HFFc6 (cell line): Measurements from ENCODE around the gene INTS15. TPM values are rescaled to one million over a fixed set of nuclear protein-coding genes. Genes with fewer than 3 reads are reported as not detected.
A peak's percentile ranks its signal among the peaks of the same experiment; 100 is the strongest.

ENCODE experiments used
- DNase-seq: peaks from one replicate; pipeline ENCODE4 v3.0.0-alpha.2; 2018
- H3K27ac Mint-ChIP-seq: 2 replicates; pipeline ENCODE4 v1.8.0; 2020; ENCODE audit warnings: mild to moderate bottlenecking, mixed read lengths
- H3K27me3 Mint-ChIP-seq: 2 replicates; pipeline ENCODE4 v1.8.0; 2021; ENCODE audit warnings: mild to moderate bottlenecking, moderate library complexity, mixed read lengths; ENCODE audit not compliant: insufficient read depth
- H3K36me3 Mint-ChIP-seq: 2 replicates; pipeline ENCODE4 v1.8.0; 2021; ENCODE audit warnings: low read depth, mixed read lengths
- H3K4me1 Mint-ChIP-seq: 2 replicates; pipeline ENCODE4 v1.8.0; 2020; ENCODE audit warnings: low read depth, mixed read lengths
- H3K4me3 Mint-ChIP-seq: 2 replicates; pipeline ENCODE4 v1.8.0; 2020; ENCODE audit warnings: mild to moderate bottlenecking, moderate library complexity, mixed read lengths
- H3K9me3 Mint-ChIP-seq: 2 replicates; pipeline ENCODE4 v1.8.0; 2020; ENCODE audit warnings: mild to moderate bottlenecking, mixed read lengths
- total RNA-seq, 6 experiments: library from RNA; stranded (reverse); fragmentation: NEBNext Ultra II Directional; extraction: Animal tissue kit (Norgen Biotek cat#: 25700); gene quantifications; 2 replicates in 1 of 6; 3 replicates in 5 of 6; pipeline ENCODE4 v1.2.3, GENCODE V29; 2021
- TF ChIP-seq, protein P1 (sequence below): fragments of 200-600 bp; sonication (generic); IDR thresholded peaks from 2 replicates; pipeline ENCODE4 v1.5.0; 2021; ENCODE audit warnings: antibody characterized with exemption, mild to moderate bottlenecking

The INTS15 gene
- total RNA-seq, 6 experiments from 2014 or later: 14.9 to 17.9 (median 17.4) TPM

GRCh38 chr7:6590645-6591110 lies 857 bp downstream of the INTS15 start:
- H3K27ac Mint-ChIP-seq: peak overlapping the region; percentile 54
- peaks cover 6% of the 10 kb centered on the region for H3K4me1 Mint-ChIP-seq
- no peaks in the 10 kb centered on the region for H3K9me3 Mint-ChIP-seq
- peaks cover 7% of the 10 kb centered on the region for H3K36me3 Mint-ChIP-seq
- H3K4me3 Mint-ChIP-seq: peak overlapping the region; percentile 93
- no peak for DNase-seq
- H3K27me3 Mint-ChIP-seq: no peaks in the 10 kb centered on the region; the same call in none of the 2 replicates
- TF ChIP-seq, protein P1, sequence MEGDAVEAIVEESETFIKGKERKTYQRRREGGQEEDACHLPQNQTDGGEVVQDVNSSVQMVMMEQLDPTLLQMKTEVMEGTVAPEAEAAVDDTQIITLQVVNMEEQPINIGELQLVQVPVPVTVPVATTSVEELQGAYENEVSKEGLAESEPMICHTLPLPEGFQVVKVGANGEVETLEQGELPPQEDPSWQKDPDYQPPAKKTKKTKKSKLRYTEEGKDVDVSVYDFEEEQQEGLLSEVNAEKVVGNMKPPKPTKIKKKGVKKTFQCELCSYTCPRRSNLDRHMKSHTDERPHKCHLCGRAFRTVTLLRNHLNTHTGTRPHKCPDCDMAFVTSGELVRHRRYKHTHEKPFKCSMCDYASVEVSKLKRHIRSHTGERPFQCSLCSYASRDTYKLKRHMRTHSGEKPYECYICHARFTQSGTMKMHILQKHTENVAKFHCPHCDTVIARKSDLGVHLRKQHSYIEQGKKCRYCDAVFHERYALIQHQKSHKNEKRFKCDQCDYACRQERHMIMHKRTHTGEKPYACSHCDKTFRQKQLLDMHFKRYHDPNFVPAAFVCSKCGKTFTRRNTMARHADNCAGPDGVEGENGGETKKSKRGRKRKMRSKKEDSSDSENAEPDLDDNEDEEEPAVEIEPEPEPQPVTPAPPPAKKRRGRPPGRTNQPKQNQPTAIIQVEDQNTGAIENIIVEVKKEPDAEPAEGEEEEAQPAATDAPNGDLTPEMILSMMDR: no peak

DNA sequence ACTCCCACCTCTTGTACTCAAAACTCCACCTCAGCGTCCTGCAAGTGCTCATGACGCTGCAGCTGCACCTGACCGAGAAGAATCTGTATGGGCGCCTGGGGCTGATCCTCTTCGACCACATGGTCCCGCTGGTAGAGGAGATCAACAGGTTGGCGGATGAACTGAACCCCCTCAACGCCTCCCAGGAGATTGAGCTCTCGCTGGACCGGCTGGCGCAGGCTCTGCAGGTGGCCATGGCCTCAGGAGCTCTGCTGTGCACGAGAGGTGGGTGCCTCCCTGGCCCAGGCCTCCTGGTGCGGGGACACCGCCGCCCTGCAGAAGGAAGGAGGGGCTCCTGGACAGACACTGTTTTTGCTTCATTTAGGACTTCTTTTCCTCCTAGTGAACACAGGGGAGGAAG lies 10.3 kb downstream of the INTS15 start:
- Mint-ChIP-seq H3K27ac (no peak overlapping the region), H3K36me3 (peaks cover 31% of the 10 kb centered on the region), H3K27me3 (no peaks in the 10 kb centered on the region; the same call in 1 of the 2 replicates), H3K4me3 (no peak overlapping the region), H3K9me3 (no peaks in the 10 kb centered on the region), H3K4me1 (no peaks in the 10 kb centered on the region)
- TF ChIP-seq, protein P1: no peak
- DNase-seq: no peak

GRCh38 chr7:6604458-6604857 lies 14.6 kb downstream of the INTS15 start:
- no peak for DNase-seq
- Mint-ChIP-seq H3K4me3 (no peak overlapping the region), H3K9me3 (no peaks in the 10 kb centered on the region), H3K36me3 (peaks cover 14% of the 10 kb centered on the region; the same call in 1 of the 2 replicates), H3K27me3 (no peaks in the 10 kb centered on the region), H3K4me1 (no peaks in the 10 kb centered on the region), H3K27ac (no peak overlapping the region)
- TF ChIP-seq, protein P1: no peak

DNA sequence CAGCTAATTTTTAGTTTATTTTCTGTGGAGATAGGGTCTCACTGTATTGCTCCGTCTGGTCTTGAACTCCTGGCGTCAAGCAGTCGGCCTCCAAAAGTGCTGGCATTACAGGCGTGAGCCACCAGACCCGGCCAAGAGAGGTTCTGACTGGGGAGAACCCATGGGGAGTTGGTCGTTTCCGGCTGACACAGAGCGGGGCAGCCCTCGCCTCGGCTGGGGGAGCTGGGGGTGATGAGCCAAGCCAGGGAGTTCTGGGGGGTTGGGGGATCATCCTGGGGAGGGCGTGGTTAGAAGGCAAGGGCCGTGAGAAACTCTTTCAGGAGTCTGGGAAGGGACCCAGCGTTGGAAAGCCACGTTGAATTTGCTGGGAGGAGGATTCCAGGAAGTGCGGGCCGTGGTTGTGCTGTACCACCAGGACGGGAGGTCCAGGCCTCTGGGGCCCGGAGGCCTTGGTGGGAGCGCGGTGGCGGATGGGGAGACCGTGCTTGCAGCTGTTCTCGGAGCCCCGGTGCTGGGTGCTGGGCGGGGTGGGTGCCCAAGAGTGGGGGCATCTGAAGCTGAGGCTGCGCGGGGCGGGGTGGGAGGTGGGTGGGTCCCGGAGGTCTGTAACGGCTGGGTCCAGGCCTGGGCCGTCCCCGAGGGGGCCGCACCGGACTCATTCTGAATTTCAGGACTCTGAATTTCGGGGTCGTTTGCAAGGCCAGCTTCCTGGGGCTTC lies 17.2 kb downstream of the INTS15 start:
- H3K9me3 Mint-ChIP-seq: no peaks in the 10 kb centered on the region
- H3K4me3 Mint-ChIP-seq: no peak overlapping the region
- H3K27me3 Mint-ChIP-seq: no peaks in the 10 kb centered on the region; the same call in 1 of the 2 replicates
- DNase-seq: no peak
- H3K36me3 Mint-ChIP-seq: peaks cover 12% of the 10 kb centered on the region; the same call in 1 of the 2 replicates
- H3K4me1 Mint-ChIP-seq: no peaks in the 10 kb centered on the region
- TF ChIP-seq, protein P1: no peak
- H3K27ac Mint-ChIP-seq: no peak overlapping the region

DNA sequence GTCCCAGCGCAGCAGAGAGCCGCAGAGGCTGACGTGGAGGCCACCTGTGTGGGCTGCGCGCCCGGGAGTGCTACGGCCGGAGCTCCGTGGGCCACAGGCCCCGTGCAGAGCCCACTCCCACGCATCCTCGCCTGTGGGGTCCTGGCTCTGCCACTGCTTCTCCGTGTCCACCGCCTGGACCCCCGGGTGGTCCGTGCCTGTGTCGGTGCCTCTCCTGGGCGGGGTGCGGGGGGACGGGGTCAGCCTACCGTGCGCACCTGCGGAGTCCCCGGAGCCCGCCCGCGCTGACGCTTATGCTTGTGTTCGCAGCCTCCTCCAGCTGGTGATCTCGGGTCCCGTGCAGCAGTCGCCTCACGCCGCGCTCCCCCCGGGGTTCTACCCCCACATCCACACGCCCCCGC lies 17.8 kb downstream of the INTS15 start:
- H3K4me1 Mint-ChIP-seq: no peaks in the 10 kb centered on the region
- TF ChIP-seq, protein P1: no peak
- H3K27ac Mint-ChIP-seq: no peak overlapping the region
- H3K36me3 Mint-ChIP-seq: 0 out of 2 replicates have a peak, but pooled peaks cover 6% of the 10 kb centered on the region
- no peaks in the 10 kb centered on the region for H3K9me3 Mint-ChIP-seq
- no peak for DNase-seq
- no peak overlapping the region for H3K4me3 Mint-ChIP-seq
- no peaks in the 10 kb centered on the region; the same call in 1 of the 2 replicates for H3K27me3 Mint-ChIP-seq
